Chondrocyte (in vitro differentiated cells): ENCODE data around the gene DENND2A. TPM values are rescaled to one million over a fixed set of nuclear protein-coding genes. Genes with fewer than 3 reads are reported as not detected.
A peak's percentile ranks its signal among the peaks of the same experiment; 100 is the strongest.
"Not testable (repeated sequence)": the region's sequence is repeated elsewhere in the genome, so short reads cannot be mapped to it uniquely, and the experiment has no call there.

Source experiments
- DNase-seq: peaks from one replicate; pipeline ENCODE4 v3.0.0; 2021; ENCODE audit warnings: mixed read lengths, low spot score
- H3K27ac Mint-ChIP-seq: one replicate; pipeline ENCODE4 v1.8.0; 2021; ENCODE audit warnings: mild to moderate bottlenecking, moderate library complexity, mixed read lengths; ENCODE audit not compliant: unreplicated experiment
- H3K27me3 Mint-ChIP-seq: 2 replicates; pipeline ENCODE4 v1.8.0; 2021; ENCODE audit warnings: low read depth, mixed read lengths
- H3K36me3 Mint-ChIP-seq: 2 replicates; pipeline ENCODE4 v1.8.0; 2021; ENCODE audit warnings: low read depth, mixed read lengths
- H3K4me1 Mint-ChIP-seq: 2 replicates; pipeline ENCODE4 v1.8.0; 2021; ENCODE audit warnings: low read depth, mild to moderate bottlenecking, mixed read lengths
- H3K4me3 Mint-ChIP-seq: one replicate; pipeline ENCODE4 v1.8.0; 2021; ENCODE audit warnings: mild to moderate bottlenecking, moderate library complexity, mixed read lengths; ENCODE audit not compliant: unreplicated experiment
- H3K9me3 Mint-ChIP-seq: 2 replicates; pipeline ENCODE4 v1.8.0; 2021; ENCODE audit warnings: low read depth, mixed read lengths
- total RNA-seq: library from RNA; stranded (reverse); gene quantifications from 3 replicates; pipeline ENCODE4 v1.2.1, GENCODE V29; 2021
- TF ChIP-seq, protein P1 (sequence below): fragments of 200-600 bp; sonication (generic); IDR thresholded peaks from 2 replicates; pipeline ENCODE4 v1.5.0; 2021; ENCODE audit warnings: antibody characterized with exemption, mild to moderate bottlenecking, moderate library complexity

DENND2A gene
- total RNA-seq, 1 donor from 2014 or later: 16.0 TPM

DNA sequence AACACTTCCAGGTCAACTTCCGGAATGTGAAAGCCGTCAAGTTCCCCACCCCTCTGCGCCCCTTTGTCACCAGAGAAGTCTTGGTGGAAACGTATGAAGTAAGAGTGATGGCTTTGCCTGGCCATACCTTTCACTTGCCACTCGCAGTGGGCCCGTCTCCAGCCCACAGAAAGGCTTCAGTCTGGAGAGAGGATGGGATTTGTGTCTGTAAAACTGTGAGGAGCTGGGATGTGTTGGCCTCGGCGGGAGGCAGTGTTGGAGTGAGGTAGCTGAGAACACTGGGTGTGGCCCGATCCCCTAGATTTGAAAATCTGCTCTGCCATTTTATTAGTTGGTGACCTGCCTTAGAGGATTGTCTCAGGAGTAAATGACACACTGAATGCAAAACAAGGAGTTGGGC is 38.6 kb upstream of the DENND2A start:
- Mint-ChIP-seq H3K4me3 (no peak overlapping the region), H3K27me3 (no peaks in the 10 kb centered on the region), H3K36me3 (peaks cover 32% of the 10 kb centered on the region), H3K4me1 (peaks cover 15% of the 10 kb centered on the region), H3K27ac (no peak overlapping the region), H3K9me3 (no peaks in the 10 kb centered on the region)
- DNase-seq: peak; percentile 41
- TF ChIP-seq, protein P1, sequence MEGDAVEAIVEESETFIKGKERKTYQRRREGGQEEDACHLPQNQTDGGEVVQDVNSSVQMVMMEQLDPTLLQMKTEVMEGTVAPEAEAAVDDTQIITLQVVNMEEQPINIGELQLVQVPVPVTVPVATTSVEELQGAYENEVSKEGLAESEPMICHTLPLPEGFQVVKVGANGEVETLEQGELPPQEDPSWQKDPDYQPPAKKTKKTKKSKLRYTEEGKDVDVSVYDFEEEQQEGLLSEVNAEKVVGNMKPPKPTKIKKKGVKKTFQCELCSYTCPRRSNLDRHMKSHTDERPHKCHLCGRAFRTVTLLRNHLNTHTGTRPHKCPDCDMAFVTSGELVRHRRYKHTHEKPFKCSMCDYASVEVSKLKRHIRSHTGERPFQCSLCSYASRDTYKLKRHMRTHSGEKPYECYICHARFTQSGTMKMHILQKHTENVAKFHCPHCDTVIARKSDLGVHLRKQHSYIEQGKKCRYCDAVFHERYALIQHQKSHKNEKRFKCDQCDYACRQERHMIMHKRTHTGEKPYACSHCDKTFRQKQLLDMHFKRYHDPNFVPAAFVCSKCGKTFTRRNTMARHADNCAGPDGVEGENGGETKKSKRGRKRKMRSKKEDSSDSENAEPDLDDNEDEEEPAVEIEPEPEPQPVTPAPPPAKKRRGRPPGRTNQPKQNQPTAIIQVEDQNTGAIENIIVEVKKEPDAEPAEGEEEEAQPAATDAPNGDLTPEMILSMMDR: no peak

DNA sequence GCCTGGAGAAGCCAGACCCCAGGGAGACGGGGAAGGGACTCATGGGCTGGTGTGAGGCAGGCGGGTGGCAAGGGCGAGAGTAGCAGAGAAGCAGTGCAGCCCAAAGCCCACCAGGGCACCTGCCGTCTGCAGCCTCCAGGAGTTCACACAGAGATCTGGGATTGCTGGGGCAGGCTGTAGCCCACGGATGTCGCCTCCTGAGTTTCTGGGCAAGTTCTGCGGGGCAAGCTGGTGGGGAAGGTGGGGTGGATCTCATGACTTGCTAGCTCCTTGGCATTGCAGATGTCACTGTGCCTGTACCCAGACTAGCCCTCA is 38.2 kb upstream of the DENND2A start:
- no peaks in the 10 kb centered on the region for H3K9me3 Mint-ChIP-seq
- DNase-seq: no peak
- H3K4me3 Mint-ChIP-seq: no peak overlapping the region
- H3K27ac Mint-ChIP-seq: no peak overlapping the region
- H3K36me3 Mint-ChIP-seq: peaks cover 29% of the 10 kb centered on the region
- no peaks in the 10 kb centered on the region for H3K27me3 Mint-ChIP-seq
- TF ChIP-seq, protein P1: no peak
- peaks cover 19% of the 10 kb centered on the region for H3K4me1 Mint-ChIP-seq

DNA sequence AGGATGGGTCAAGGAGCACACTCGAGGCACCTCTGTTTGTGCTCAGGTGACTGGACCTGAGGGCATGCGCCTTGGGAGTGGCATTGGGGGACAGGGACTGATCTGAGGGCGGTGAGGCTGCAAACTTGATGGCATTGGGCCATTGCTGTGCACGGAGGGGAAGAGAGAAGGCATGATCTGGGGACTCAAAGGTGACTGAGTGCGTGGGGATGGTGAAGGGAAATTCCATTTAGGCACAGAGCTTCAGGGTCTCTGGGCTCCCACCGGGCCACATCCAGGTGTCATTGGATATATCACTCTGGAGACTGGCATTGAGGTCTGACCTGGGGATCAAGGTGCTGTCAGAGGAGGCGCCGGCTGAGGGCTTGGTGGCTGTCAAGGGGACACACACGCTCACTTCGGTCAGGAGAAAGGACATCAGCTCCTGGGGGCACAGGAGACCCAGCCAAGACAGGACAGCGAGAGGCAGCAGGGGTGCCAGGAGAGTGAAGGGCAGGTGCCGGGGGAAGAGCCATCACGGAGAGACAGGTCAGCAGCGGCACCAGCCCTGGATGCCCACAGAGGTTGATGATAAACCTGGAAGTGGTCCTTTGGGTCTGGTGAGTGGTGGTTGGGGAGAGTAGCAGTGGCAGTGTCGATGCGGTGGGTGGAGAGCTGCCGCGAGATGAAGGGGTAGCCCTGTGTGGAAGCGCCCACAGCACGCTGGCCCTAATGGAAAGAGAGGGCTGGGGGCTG is 37.6 kb upstream of the DENND2A start:
- H3K4me3 Mint-ChIP-seq: no peak overlapping the region
- TF ChIP-seq, protein P1: no peak
- peak; percentile 77 for DNase-seq
- no peaks in the 10 kb centered on the region for H3K27me3 Mint-ChIP-seq
- peaks cover 22% of the 10 kb centered on the region for H3K4me1 Mint-ChIP-seq
- peaks cover 27% of the 10 kb centered on the region for H3K36me3 Mint-ChIP-seq
- H3K27ac Mint-ChIP-seq: no peak overlapping the region
- H3K9me3 Mint-ChIP-seq: no peaks in the 10 kb centered on the region

DNA sequence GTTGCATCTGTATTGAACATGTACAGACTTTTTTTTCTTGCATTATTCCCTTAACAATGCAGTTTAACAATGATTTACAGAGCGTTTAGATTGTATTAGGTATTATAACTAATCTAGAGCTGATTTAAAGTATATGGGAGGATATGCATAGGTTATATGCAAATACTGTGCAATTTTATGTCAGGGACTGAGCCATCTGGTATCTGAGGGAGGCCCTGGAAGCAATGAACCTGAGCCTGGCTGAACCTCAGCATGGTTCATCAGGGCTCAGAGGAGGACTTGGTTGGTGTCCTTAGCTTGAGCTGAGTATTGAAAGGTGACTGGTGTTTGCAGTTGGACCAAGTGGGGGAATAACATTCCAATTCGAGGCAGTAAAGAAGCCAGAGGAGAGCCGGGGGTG is 36.9 kb upstream of the DENND2A start:
- Mint-ChIP-seq H3K36me3 (peaks cover 27% of the 10 kb centered on the region), H3K4me1 (peaks cover 23% of the 10 kb centered on the region), H3K4me3 (no peak overlapping the region), H3K27me3 (no peaks in the 10 kb centered on the region), H3K27ac (no peak overlapping the region), H3K9me3 (no peaks in the 10 kb centered on the region)
- TF ChIP-seq, protein P1: no peak
- peak; percentile 4 for DNase-seq

DNA sequence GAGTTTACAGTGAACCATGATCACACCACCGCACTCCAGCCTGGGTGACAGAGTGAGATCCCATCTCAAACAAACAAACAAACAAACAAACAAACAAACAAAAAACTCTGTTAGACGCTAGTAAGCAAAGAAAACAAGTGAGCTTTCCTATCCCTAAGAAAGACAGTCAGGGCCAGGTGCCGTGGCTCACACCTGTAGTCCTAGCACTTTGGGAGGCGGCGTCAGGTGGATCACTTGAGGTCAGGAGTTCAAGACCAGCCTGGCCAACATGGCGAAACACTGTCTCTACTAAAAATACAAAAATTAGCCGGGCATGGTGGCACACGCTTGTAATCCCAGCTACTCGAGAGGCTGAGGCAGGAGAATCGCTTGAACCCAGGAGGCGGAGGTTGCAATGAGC is 36.3 kb upstream of the DENND2A start:
- not testable (repeated sequence) for H3K27me3 Mint-ChIP-seq, H3K27ac Mint-ChIP-seq, H3K4me3 Mint-ChIP-seq, H3K9me3 Mint-ChIP-seq
- Mint-ChIP-seq H3K36me3 (peaks cover 27% of the 10 kb centered on the region), H3K4me1 (peaks cover 28% of the 10 kb centered on the region)
- DNase-seq: peak; percentile 48

DNA sequence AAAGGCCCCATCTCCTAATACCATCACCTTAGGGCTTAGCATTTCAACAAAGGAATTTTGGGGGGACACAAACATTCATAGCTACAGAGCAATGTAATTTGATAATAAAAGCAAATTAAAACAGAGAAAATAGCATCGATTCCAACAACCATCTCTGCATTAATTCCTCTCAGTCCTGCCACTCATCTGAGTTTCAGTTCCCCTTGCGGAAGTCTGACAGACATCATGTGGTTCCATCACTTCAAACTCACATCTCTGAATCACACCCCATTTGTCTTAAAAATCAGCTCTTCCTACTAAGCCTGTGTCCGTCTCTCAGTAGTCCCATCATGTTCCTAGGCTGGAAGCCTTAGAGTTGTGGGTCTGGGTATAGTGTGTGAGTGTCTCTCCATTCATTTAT is 35.7 kb upstream of the DENND2A start:
- peaks cover 27% of the 10 kb centered on the region for H3K36me3 Mint-ChIP-seq
- H3K4me3 Mint-ChIP-seq: no peak overlapping the region
- no peak overlapping the region for H3K27ac Mint-ChIP-seq
- H3K9me3 Mint-ChIP-seq: no peaks in the 10 kb centered on the region
- H3K4me1 Mint-ChIP-seq: peaks cover 29% of the 10 kb centered on the region
- no peaks in the 10 kb centered on the region for H3K27me3 Mint-ChIP-seq
- DNase-seq: no peak
- TF ChIP-seq, protein P1: no peak
